ENCODE measurements around the gene UBE3D. TPM values are rescaled to one million over a fixed set of nuclear protein-coding genes. Genes with fewer than 3 reads are reported as not detected.

UBE3D gene
- total RNA-seq, 1 experiment from 2014 or later: 14.0 TPM

- TF ChIP-seq ZSCAN18 (CRISPR knock-in tag; IDR thresholded peaks at IDR 0.05) (no peak), HMGA2 (CRISPR knock-in tag; IDR thresholded peaks at IDR 0.05) (no peak)
These were observed 57.0 kb downstream of the UBE3D start (continued) for GRCh38 chr6:83008626-83009025.

GRCh38 chr6:83006270-83006905 is 59.3 kb downstream of the UBE3D start:
- H3K27me3 Mint-ChIP-seq (ENCODE audit: low read depth): no peaks in the 10 kb centered on the region
- no peak for ATAC-seq
- H3K27ac Mint-ChIP-seq: no peak overlapping the region
- peaks cover 6% of the 10 kb centered on the region for H3K36me3 Mint-ChIP-seq
- no peak for TF ChIP-seq ZNF512 (CRISPR knock-in tag; IDR thresholded peaks at IDR 0.05; ENCODE audit: borderline replicate concordance)
- no peak for TF ChIP-seq ZNF263 (CRISPR knock-in tag; IDR thresholded peaks at IDR 0.05; ENCODE audit: low read depth)
- TF ChIP-seq ATF3 (CRISPR knock-in tag; conservative IDR thresholded peaks at IDR 0.05): no peak
- TF ChIP-seq NFE2L1 (CRISPR knock-in tag; IDR thresholded peaks at IDR 0.05): no peak
- no peak for TF ChIP-seq MLX (CRISPR knock-in tag; IDR thresholded peaks at IDR 0.05)
- TF ChIP-seq NR2C2 (CRISPR knock-in tag; IDR thresholded peaks at IDR 0.05): no peak
- TF ChIP-seq ARID4B (CRISPR knock-in tag; IDR thresholded peaks at IDR 0.05; ENCODE audit: borderline replicate concordance): no peak
- no peak for TF ChIP-seq NR3C1 (CRISPR knock-in tag; conservative IDR thresholded peaks at IDR 0.05; ENCODE audit: low read depth)
- no peak for TF ChIP-seq TCF7 (CRISPR knock-in tag; IDR thresholded peaks at IDR 0.05; ENCODE audit: low read depth)
- TF ChIP-seq ZNF138 (CRISPR knock-in tag; conservative IDR thresholded peaks at IDR 0.05): no peak
- TF ChIP-seq GTF2I (CRISPR knock-in tag; conservative IDR thresholded peaks at IDR 0.05): no peak
- TF ChIP-seq FOXP4 (CRISPR knock-in tag; IDR thresholded peaks at IDR 0.05): no peak
- no peak for TF ChIP-seq E2F1 (CRISPR knock-in tag; IDR thresholded peaks at IDR 0.05)
- TF ChIP-seq HMGA2 (CRISPR knock-in tag; IDR thresholded peaks at IDR 0.05): no peak
- TF ChIP-seq ATF6 (CRISPR knock-in tag; IDR thresholded peaks at IDR 0.05): no peak
- no peak for TF ChIP-seq ESRRA (CRISPR knock-in tag; IDR thresholded peaks at IDR 0.05; ENCODE audit: borderline replicate concordance)
- ChIA-PET CTCF (no interaction called here), POLR2A (no interaction called here)
- DNase-seq (ENCODE audit: low spot score): no peak
- no peaks in the 10 kb centered on the region for H3K9me3 Mint-ChIP-seq
- no peak overlapping the region for H3K4me3 Mint-ChIP-seq
- H3K4me1 Mint-ChIP-seq: peaks cover 4% of the 10 kb centered on the region; the same call in 1 of the 2 replicates
